GM21423 (cell line): Measurements from ENCODE around the gene POLR2L.

Experiments used
- ATAC-seq: cut with Tn5 transposase; IDR thresholded peaks from one replicate; pipeline ENCODE4 v1.9.1; 2021; ENCODE audit warnings: mild to moderate bottlenecking, moderate library complexity; ENCODE audit not compliant: unreplicated experiment

POLR2L gene

GRCh38 chr11:813456-814096 lies 28.8 kb downstream of the POLR2L start:
- ATAC-seq, result no peak

- no peak for ATAC-seq
Measured at GRCh38 chr11:813072-813455, 29.3 kb downstream of the POLR2L start.

- ATAC-seq, result no peak
Measured at GRCh38 chr11:812390-812789, 29.9 kb downstream of the POLR2L start.

- ATAC-seq, result no peak
Measured at GRCh38 chr11:811446-812245, 30.7 kb downstream of the POLR2L start.

GRCh38 chr11:810040-810567 lies 32.2 kb downstream of the POLR2L start:
- peak; percentile 5 for ATAC-seq

- peak; percentile 71 for ATAC-seq
Measured at GRCh38 chr11:809287-810039, 32.9 kb downstream of the POLR2L start, which contains the start of gene RPLP2. RPLP2 (plus strand) TSS chr11:809967; CDS start chr11:810235, 268 bp downstream.

GRCh38 chr11:808427-809286 lies 33.7 kb downstream of the POLR2L start:
- no peak for ATAC-seq

GRCh38 chr11:804599-804964 lies 37.7 kb downstream of the POLR2L start:
- ATAC-seq, result no peak

- no peak for ATAC-seq
Measured at GRCh38 chr11:803770-804598, 38.3 kb downstream of the POLR2L start.

- no peak for ATAC-seq
Measured at GRCh38 chr11:803467-803742, 38.9 kb downstream of the POLR2L start.

- ATAC-seq, result no peak
Measured at GRCh38 chr11:802693-803466, 39.4 kb downstream of the POLR2L start.

GRCh38 chr11:802018-802617 lies 40.2 kb downstream of the POLR2L start:
- ATAC-seq, result no peak

- no peak for ATAC-seq
Measured at GRCh38 chr11:801097-801780, 41.1 kb downstream of the POLR2L start.

- no peak for ATAC-seq
Measured at GRCh38 chr11:800473-800872, 41.9 kb downstream of the POLR2L start.

GRCh38 chr11:799641-800316 lies 42.5 kb downstream of the POLR2L start:
- ATAC-seq, result no peak

- peak; percentile 53 for ATAC-seq
Measured at GRCh38 chr11:798093-798713, 44.1 kb downstream of the POLR2L start, which contains the start of gene SLC25A22. SLC25A22 (minus strand) TSS chr11:798281; CDS start chr11:795006, 3,275 bp downstream.
